T-helper 1 cell treated with Interleukin-12 subunit alpha and Interleukin-12 subunit beta and Interleukin-4 antibody, amounts not matched to agents 30 μg/mL and 1 μg/mL, for 36 hours (primary cell): ENCODE results near the gene TMC2.

Source experiments
- H3K27ac Mint-ChIP-seq: one replicate; pipeline ENCODE4 v1.8.0; 2021; ENCODE audit warnings: mild to moderate bottlenecking, mixed read lengths
- H3K27me3 Mint-ChIP-seq: one replicate; pipeline ENCODE4 v1.8.0; 2021; ENCODE audit warnings: low read depth, mixed read lengths
- H3K36me3 Mint-ChIP-seq: one replicate; pipeline ENCODE4 v1.8.0; 2021; ENCODE audit warnings: low read depth, mixed read lengths
- H3K4me1 Mint-ChIP-seq: one replicate; pipeline ENCODE4 v1.8.0; 2021; ENCODE audit warnings: low read depth, mixed read lengths
- H3K4me3 Mint-ChIP-seq: one replicate; pipeline ENCODE4 v1.8.0; 2021; ENCODE audit warnings: mild to moderate bottlenecking, moderate library complexity, mixed read lengths
- H3K9me3 Mint-ChIP-seq: one replicate; pipeline ENCODE4 v1.8.0; 2021; ENCODE audit warnings: mixed read lengths

TMC2 gene

GRCh38 chr20:2585811-2586210 lies 49.4 kb downstream of the TMC2 start:
- Mint-ChIP-seq H3K4me1 (no peaks in the 10 kb centered on the region), H3K9me3 (no peaks in the 10 kb centered on the region), H3K36me3 (no peaks in the 10 kb centered on the region), H3K4me3 (no peak overlapping the region), H3K27me3 (peaks cover 31% of the 10 kb centered on the region), H3K27ac (no peak overlapping the region)

DNA sequence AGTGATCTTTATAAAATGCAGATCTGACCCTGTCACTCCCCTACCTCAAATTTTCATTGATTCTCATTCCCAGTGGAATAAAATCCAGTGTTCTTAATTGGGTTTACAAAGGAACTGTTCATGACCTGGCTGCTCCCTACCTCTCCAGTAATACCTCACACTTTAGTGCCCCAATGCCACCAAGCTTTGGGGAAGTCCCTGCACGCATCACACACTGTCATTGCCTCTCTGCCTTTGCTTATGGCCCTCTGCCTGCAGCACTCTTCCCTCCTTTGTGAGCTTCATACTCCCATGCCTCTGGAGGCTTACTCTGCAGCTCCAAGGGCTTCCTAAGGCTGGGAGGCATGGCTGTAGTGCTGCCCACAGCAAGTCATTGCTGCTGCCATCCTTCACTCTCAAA lies 57.4 kb downstream of the TMC2 start:
- peaks cover 25% of the 10 kb centered on the region for H3K27me3 Mint-ChIP-seq
- H3K27ac Mint-ChIP-seq = no peak overlapping the region
- no peaks in the 10 kb centered on the region for H3K4me1 Mint-ChIP-seq
- H3K9me3 Mint-ChIP-seq = no peaks in the 10 kb centered on the region
- no peaks in the 10 kb centered on the region for H3K36me3 Mint-ChIP-seq
- no peak overlapping the region for H3K4me3 Mint-ChIP-seq

GRCh38 chr20:2595076-2595475 lies 58.7 kb downstream of the TMC2 start:
- Mint-ChIP-seq H3K27me3 (peaks cover 23% of the 10 kb centered on the region), H3K36me3 (no peaks in the 10 kb centered on the region), H3K9me3 (no peaks in the 10 kb centered on the region), H3K27ac (no peak overlapping the region), H3K4me1 (no peaks in the 10 kb centered on the region), H3K4me3 (no peak overlapping the region)

GRCh38 chr20:2596673-2597279 lies 60.4 kb downstream of the TMC2 start:
- H3K27me3 Mint-ChIP-seq = peaks cover 18% of the 10 kb centered on the region
- no peak overlapping the region for H3K4me3 Mint-ChIP-seq
- no peak overlapping the region for H3K27ac Mint-ChIP-seq
- no peaks in the 10 kb centered on the region for H3K4me1 Mint-ChIP-seq
- no peaks in the 10 kb centered on the region for H3K9me3 Mint-ChIP-seq
- H3K36me3 Mint-ChIP-seq = no peaks in the 10 kb centered on the region

- Mint-ChIP-seq H3K4me1 (no peaks in the 10 kb centered on the region), H3K27ac (no peak overlapping the region), H3K36me3 (no peaks in the 10 kb centered on the region), H3K27me3 (peaks cover 4% of the 10 kb centered on the region), H3K9me3 (no peaks in the 10 kb centered on the region), H3K4me3 (no peak overlapping the region)
Observed at GRCh38 chr20:2599288-2600006, 63.1 kb downstream of the TMC2 start.

DNA sequence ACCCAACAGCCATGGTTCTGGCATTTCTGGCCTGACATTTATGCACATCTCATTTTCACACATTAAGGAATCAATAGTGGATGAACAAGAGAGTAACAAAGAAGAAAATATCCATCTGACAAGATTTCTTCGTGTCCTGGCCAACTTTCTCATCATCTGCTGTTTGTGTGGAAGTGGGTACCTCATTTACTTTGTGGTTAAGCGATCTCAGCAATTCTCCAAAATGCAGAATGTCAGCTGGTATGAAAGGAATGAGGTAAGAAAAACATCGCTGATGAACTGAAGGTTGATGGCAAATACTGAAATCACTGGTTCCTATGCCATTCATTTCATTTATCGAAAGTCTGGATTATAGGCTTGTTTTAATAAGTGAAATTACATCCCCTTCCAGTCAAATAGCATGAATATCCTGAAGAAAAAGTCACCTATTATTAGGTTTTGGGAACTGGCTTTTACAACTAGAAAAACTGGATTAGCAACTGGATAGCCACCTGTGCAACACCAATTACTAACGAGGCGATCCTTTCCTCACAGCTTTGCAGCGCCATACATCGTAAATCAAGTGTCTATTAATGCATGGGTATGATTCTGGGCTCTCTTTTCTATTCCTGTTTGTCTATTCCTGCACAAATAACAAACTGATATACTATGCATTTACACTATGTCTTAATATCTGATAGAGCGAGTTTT lies 65.8 kb downstream of the TMC2 start:
- Mint-ChIP-seq H3K27ac (no peak overlapping the region), H3K4me3 (no peak overlapping the region), H3K36me3 (no peaks in the 10 kb centered on the region), H3K9me3 (peaks cover 18% of the 10 kb centered on the region), H3K27me3 (peaks cover 4% of the 10 kb centered on the region), H3K4me1 (no peaks in the 10 kb centered on the region)

GRCh38 chr20:2602746-2603145 lies 66.4 kb downstream of the TMC2 start:
- H3K27ac Mint-ChIP-seq = no peak overlapping the region
- H3K27me3 Mint-ChIP-seq = peaks cover 4% of the 10 kb centered on the region
- no peaks in the 10 kb centered on the region for H3K4me1 Mint-ChIP-seq
- H3K36me3 Mint-ChIP-seq = no peaks in the 10 kb centered on the region
- peaks cover 23% of the 10 kb centered on the region for H3K9me3 Mint-ChIP-seq
- H3K4me3 Mint-ChIP-seq = no peak overlapping the region

DNA sequence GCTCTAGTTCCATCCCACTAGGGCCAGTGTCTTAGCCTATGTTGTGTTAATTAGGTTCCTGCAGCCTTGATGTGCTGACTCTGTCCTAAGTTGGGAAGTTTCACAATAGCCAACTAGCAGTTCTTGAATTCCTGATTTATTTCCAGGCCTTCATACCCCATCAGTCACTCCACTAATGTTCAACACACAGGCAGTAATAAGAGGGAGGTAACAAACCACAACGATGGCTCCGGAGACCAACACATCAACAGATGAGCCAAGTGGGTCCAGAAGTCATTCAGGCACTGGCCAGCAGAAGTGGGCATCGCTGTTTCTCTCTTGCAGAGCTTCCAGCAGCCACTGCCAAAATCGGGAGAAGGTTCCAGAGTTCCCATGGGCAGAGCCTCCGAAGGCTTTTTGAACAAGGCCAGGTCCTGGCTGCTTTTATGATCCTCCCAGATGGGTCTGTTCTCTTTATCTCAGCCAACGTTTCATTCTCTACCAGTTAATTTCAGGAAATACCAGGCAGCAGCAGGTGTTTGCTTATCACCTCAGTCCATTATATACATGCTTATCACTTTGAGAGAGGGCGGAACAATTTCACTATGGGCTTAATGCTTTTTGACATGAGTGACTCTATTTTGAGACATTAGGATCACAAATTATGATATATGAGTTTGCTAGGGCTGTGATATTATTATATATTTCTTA lies 67.6 kb downstream of the TMC2 start:
- H3K4me3 Mint-ChIP-seq = no peak overlapping the region
- no peaks in the 10 kb centered on the region for H3K36me3 Mint-ChIP-seq
- H3K27ac Mint-ChIP-seq = no peak overlapping the region
- H3K4me1 Mint-ChIP-seq = no peaks in the 10 kb centered on the region
- peaks cover 4% of the 10 kb centered on the region for H3K27me3 Mint-ChIP-seq
- H3K9me3 Mint-ChIP-seq = peaks cover 27% of the 10 kb centered on the region

DNA sequence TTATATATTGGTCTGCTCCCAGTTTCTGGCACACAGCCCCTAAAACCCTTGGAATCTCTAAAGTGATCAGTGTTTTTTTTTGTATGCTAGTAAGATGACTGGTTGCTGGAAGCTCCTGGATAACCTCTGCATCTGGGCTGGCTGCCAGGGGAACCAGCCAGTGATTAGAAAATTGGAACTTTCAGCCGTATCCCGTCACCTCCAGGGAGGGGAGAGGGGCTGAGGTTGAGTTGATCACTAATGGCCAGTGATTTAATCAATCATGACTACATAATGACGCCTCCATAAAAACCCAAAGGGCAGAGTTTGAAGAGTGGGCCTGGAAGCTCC lies 68.1 kb downstream of the TMC2 start:
- Mint-ChIP-seq H3K4me3 (no peak overlapping the region), H3K9me3 (peaks cover 27% of the 10 kb centered on the region)

DNA sequence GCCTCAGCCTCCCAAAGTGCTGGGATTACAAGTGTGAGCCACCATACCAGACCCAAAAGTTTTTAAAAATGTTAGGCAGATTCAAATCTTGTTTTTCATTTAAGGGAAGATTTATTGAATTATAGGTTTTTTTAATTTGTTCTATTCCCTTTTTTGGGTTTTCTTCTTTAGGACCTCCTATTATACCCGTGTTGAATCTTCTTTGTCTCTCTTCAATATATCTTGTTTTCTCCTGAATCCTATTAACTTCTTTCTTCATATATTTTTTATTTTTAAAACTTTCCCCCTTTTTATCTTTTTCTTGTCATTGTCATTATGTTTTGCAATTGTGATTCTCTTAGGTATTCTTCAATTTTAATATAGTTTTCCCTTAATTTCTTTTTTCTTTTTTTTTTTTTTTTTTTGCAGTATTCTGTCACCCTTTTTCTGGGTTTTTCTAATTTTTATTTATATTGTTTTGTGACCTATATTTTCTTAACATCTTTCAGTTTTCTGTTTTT lies 70.2 kb downstream of the TMC2 start:
- Mint-ChIP-seq H3K27ac (no peak overlapping the region), H3K4me1 (no peaks in the 10 kb centered on the region), H3K9me3 (peaks cover 27% of the 10 kb centered on the region), H3K36me3 (no peaks in the 10 kb centered on the region), H3K4me3 (no peak overlapping the region), H3K27me3 (peaks cover 4% of the 10 kb centered on the region)

More for the DNA sequence above, 68.1 kb downstream of the TMC2 start:
- Mint-ChIP-seq H3K4me1 (no peaks in the 10 kb centered on the region), H3K27ac (no peak overlapping the region), H3K36me3 (no peaks in the 10 kb centered on the region), H3K27me3 (peaks cover 4% of the 10 kb centered on the region)

GRCh38 chr20:2610326-2610725 lies 74.0 kb downstream of the TMC2 start:
- Mint-ChIP-seq H3K36me3 (no peaks in the 10 kb centered on the region), H3K4me1 (no peaks in the 10 kb centered on the region), H3K4me3 (no peak overlapping the region), H3K9me3 (peaks cover 21% of the 10 kb centered on the region), H3K27ac (no peak overlapping the region), H3K27me3 (peaks cover 18% of the 10 kb centered on the region)

DNA sequence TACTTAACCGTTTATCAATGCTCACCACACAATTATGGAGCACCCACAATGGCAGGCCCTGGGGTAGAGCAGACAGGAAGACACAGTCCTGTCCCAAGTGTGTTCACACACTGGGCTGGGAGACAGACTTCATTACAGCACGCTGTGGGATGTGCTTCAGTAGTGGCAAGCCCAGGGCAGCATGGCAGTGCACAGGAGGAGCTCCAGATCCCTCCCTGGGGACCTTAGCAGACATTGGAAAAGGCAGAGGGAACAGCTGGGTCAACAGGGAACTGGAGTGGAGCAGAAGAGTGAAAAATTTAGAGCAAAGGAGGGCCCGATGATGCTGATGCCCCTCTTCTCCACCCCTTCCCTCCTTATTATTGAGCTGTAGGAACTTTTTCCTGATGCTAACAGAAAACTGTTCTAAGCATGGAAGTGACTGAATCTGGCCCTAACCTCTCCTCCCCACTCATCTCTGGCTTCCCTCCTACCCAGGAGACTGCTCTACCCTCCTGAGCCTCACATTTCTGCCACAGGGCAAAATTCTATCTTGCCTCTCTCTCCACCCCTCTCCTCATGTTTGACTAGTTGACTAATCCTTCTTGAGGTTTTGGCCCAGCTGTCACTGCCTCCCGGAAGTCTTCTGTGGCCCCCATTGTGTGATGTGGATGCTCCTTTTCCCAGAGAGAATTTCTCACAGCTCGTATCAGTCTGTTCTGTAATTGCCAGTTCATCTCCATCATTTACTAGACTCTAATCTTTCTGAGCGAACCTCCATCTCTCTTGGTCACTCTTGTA lies 74.8 kb downstream of the TMC2 start:
- Mint-ChIP-seq H3K4me3 (no peak overlapping the region), H3K27me3 (peaks cover 23% of the 10 kb centered on the region), H3K27ac (no peak overlapping the region), H3K9me3 (peaks cover 19% of the 10 kb centered on the region), H3K4me1 (no peaks in the 10 kb centered on the region), H3K36me3 (no peaks in the 10 kb centered on the region)

GRCh38 chr20:2612073-2612472 lies 75.7 kb downstream of the TMC2 start:
- peaks cover 26% of the 10 kb centered on the region for H3K27me3 Mint-ChIP-seq
- peaks cover 10% of the 10 kb centered on the region for H3K9me3 Mint-ChIP-seq
- no peak overlapping the region for H3K4me3 Mint-ChIP-seq
- H3K27ac Mint-ChIP-seq = no peak overlapping the region
- H3K4me1 Mint-ChIP-seq = no peaks in the 10 kb centered on the region
- no peaks in the 10 kb centered on the region for H3K36me3 Mint-ChIP-seq

DNA sequence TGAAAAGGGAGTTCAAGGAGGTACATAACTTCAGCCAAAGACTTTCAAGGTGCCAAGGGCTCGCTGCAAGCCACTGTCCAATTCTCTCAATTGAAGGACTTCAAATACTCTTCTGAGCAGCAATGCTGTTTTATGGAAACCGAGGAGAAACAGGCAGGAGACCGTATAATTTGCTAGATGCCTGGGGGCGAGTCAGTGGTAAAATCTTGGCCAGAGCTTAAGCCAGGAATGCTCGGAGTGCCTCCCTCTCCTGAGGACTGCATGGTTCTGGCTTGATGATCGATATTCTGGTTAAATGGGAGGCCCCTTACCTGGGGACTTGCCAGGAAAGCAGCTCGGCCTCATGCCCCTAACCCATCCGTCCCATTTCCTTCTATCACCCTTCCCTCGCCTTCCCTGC lies 80.3 kb downstream of the TMC2 start:
- Mint-ChIP-seq H3K9me3 (no peaks in the 10 kb centered on the region), H3K4me1 (no peaks in the 10 kb centered on the region), H3K27ac (no peak overlapping the region), H3K4me3 (no peak overlapping the region), H3K27me3 (peaks cover 37% of the 10 kb centered on the region), H3K36me3 (no peaks in the 10 kb centered on the region)
